ENCODE measurements around the gene GLO1.

- no peak for TF ChIP-seq CTCF (IDR thresholded peaks at IDR 0.05)
- TF ChIP-seq POLR2A (IDR thresholded peaks at IDR 0.05), result no peak
- no peak for TF ChIP-seq POLR2AphosphoS5 (IDR thresholded peaks at IDR 0.05)
Observed at GRCh38 chr6:38703949-38704590, 1.1 kb upstream of the GLO1 start.
